HCT116 (cell line): ENCODE results near the gene MEGF10. TPM values are rescaled to one million over a fixed set of nuclear protein-coding genes. Genes with fewer than 3 reads are reported as not detected.

Experiments used
- ATAC-seq: fragments of 200-7000 bp; cut with Tn5 transposase; 2 replicates; pipeline ENCODE4 v1.9.1; 2020; ENCODE audit warnings: mild to moderate bottlenecking, moderate library complexity
- BruUV-seq: library from RNA; stranded (reverse); fragments of 400-500 nt; replicated peaks from 2 replicates; lab custom pipeline; 2021; lab: Mats Ljungman, UMichigan
- CTCF ChIA-PET: fragments of 300-600 bp; sonication (Branson Sonifier 250); formaldehyde crosslinking; loops from one replicate; lab custom pipeline; 2021; ENCODE audit warnings: antibody characterized with exemption; lab: Charles Lee
- POLR2A ChIA-PET: fragments of 300-600, 350-600 bp; sonication (Branson Sonifier 250); formaldehyde crosslinking; loops from one replicate; lab custom pipeline; 2021; ENCODE audit warnings: antibody characterized with exemption; lab: Charles Lee
- RAD21 ChIA-PET, 2 experiments: fragments of 300-600 bp; sonication (Branson Sonifier 250); formaldehyde crosslinking; loops; one replicate each; lab custom pipeline; 2023; ENCODE audit warnings: low total read pairs in 2 of 2; ENCODE audit not compliant: uncharacterized antibody in 2 of 2, unreplicated experiment in 2 of 2, low non-redundant PET in 1 of 2; lab: Charles Lee
- DNase-seq: peaks from one replicate; pipeline ENCODE4 v3.0.0-alpha.2; 2010; ENCODE audit warnings: low read depth, low spot score
- H2AFZ ChIP-seq: fragments of 200-600 bp; shearing (Covaris generic), sonication (generic); 2 replicates; pipeline ENCODE4 v1.6.1; 2017; ENCODE audit warnings: low read depth, mixed run types, mixed read lengths, antibody characterized with exemption, low read length; ENCODE audit not compliant: poor library complexity, severe bottlenecking
- H3K27ac ChIP-seq: 2 replicates; pipeline ENCODE4 v1.5.1; 2012; ENCODE audit warnings: low read depth, low read length
- H3K27me3 ChIP-seq: fragments of 200-600 bp; sonication (generic); 2 replicates; pipeline ENCODE4 v1.6.1; 2016; ENCODE audit warnings: mixed run types, low read length, mixed read lengths; ENCODE audit not compliant: insufficient read depth
- H3K36me3 ChIP-seq, 2 experiments: fragments of 200-500 bp in 1 of 2; fragments of 200-600 bp in 1 of 2; sonication (Bioruptor generic) in 1 of 2; sonication (generic) in 1 of 2; 2 replicates each; pipeline versions ENCODE4 v1.5.1 to v1.6.1; 2014 to 2016; ENCODE audit warnings: low read length in 2 of 2, inconsistent platforms in 1 of 2, mixed read lengths in 1 of 2, mixed run types in 1 of 2; ENCODE audit not compliant: insufficient read depth in 2 of 2, control insufficient read depth in 1 of 2
- H3K4me1 ChIP-seq, 2 experiments: fragments of 200-600 bp in 1 of 2; sonication (generic) in 1 of 2; 2 replicates each; pipeline versions ENCODE4 v1.5.1 to v1.6.1; 2012 to 2017; ENCODE audit warnings: low read length in 2 of 2, inconsistent platforms in 1 of 2, mild to moderate bottlenecking in 1 of 2, mixed read lengths in 1 of 2, mixed run types in 1 of 2, moderate library complexity in 1 of 2; ENCODE audit not compliant: insufficient read depth in 2 of 2, control insufficient read depth in 1 of 2
- H3K4me2 ChIP-seq: fragments of 200-600 bp; sonication (generic); 2 replicates; pipeline ENCODE4 v1.6.1; 2017; ENCODE audit warnings: mixed run types, low read length, mixed read lengths
- H3K4me3 ChIP-seq, 2 experiments: fragments of 200-600 bp in 1 of 2; sonication (generic) in 1 of 2; replicated peaks in 1 of 2; 2 replicates each; pipeline ENCODE4 v1.5.1; 2011 to 2016; ENCODE audit warnings: low read length in 2 of 2, control low read depth in 1 of 2, low read depth in 1 of 2, mild to moderate bottlenecking in 1 of 2, mixed read lengths in 1 of 2, mixed run types in 1 of 2
- H3K79me2 ChIP-seq: fragments of 200-600 bp; sonication (generic); 2 replicates; pipeline ENCODE4 v1.6.1; 2017; ENCODE audit warnings: mild to moderate bottlenecking, mixed run types, low read length, moderate library complexity, mixed read lengths; ENCODE audit not compliant: insufficient read depth
- H3K9ac ChIP-seq: fragments of 200-600 bp; sonication (generic); 2 replicates; pipeline ENCODE4 v1.6.1; 2016; ENCODE audit warnings: low read length, mixed read lengths
- H3K9me2 ChIP-seq: fragments of 200-600 bp; sonication (generic), shearing (Covaris generic); 2 replicates; pipeline ENCODE4 v1.6.1; 2017; ENCODE audit warnings: mixed run types, mild to moderate bottlenecking, moderate library complexity; ENCODE audit not compliant: insufficient read depth
- H3K9me3 ChIP-seq, 2 experiments: fragments of 200-500 bp in 1 of 2; fragments of 200-600 bp in 1 of 2; sonication (Bioruptor generic) in 1 of 2; sonication (generic) in 1 of 2; 2 replicates each; pipeline ENCODE4 v1.6.1; 2014 to 2017; ENCODE audit warnings: low read length in 2 of 2, mixed read lengths in 2 of 2, inconsistent platforms in 1 of 2, low read depth in 1 of 2, mild to moderate bottlenecking in 1 of 2, mixed run types in 1 of 2, moderate library complexity in 1 of 2; ENCODE audit not compliant: control insufficient read depth in 1 of 2, insufficient read depth in 1 of 2
- H4K20me1 ChIP-seq: fragments of 200-600 bp; sonication (generic), shearing (Covaris generic); 2 replicates; pipeline ENCODE4 v1.6.1; 2017; ENCODE audit warnings: mixed run types, mild to moderate bottlenecking, moderate library complexity; ENCODE audit not compliant: insufficient read depth
- CBX3 ChIP-seq: IDR thresholded peaks from 2 replicates; pipeline ENCODE4 v1.6.1; 2012; ENCODE audit warnings: low read depth
- CTCF ChIP-seq, 3 experiments: fragments of 200-600 bp in 1 of 3; sonication (generic) in 1 of 3; IDR thresholded peaks in 2 of 3; conservative IDR thresholded peaks in 1 of 3; 2 replicates each; pipeline ENCODE4 v1.5.1; 2012 to 2017; ENCODE audit warnings: low read depth in 2 of 3, low read length in 2 of 3, antibody characterized with exemption in 1 of 3, borderline replicate concordance in 1 of 3, control low read depth in 1 of 3, mild to moderate bottlenecking in 1 of 3, mixed read lengths in 1 of 3, mixed run types in 1 of 3, moderate library complexity in 1 of 3; ENCODE audit not compliant: insufficient read depth in 1 of 3
- EZH2 ChIP-seq: fragments of 200-600 bp; sonication (generic); IDR thresholded peaks from 2 replicates; pipeline ENCODE4 v1.6.1; 2017; ENCODE audit warnings: antibody characterized with exemption, mixed run types
- FOSL1 ChIP-seq: IDR thresholded peaks from 2 replicates; pipeline ENCODE4 v1.6.1; 2012; ENCODE audit warnings: low read depth
- MAX ChIP-seq: IDR thresholded peaks from 2 replicates; pipeline ENCODE4 v1.6.1; 2012
- POLR2A ChIP-seq: IDR thresholded peaks from 2 replicates; pipeline ENCODE4 v1.7.0; 2011; ENCODE audit warnings: borderline replicate concordance; ENCODE audit not compliant: insufficient read depth, insufficient read length; ENCODE audit errors: extremely low read depth
- POLR2AphosphoS5 ChIP-seq: IDR thresholded peaks from 2 replicates; pipeline ENCODE4 v1.6.1; 2011; ENCODE audit warnings: mild to moderate bottlenecking, low read depth, low read length, moderate library complexity
- REST ChIP-seq: IDR thresholded peaks from 2 replicates; pipeline ENCODE4 v1.6.1; 2012; ENCODE audit warnings: low read depth
- ZNF274 ChIP-seq: fragments of 200-500 bp; sonication (Bioruptor generic); IDR thresholded peaks from 2 replicates; pipeline ENCODE4 v1.6.1; 2014; ENCODE audit warnings: mild to moderate bottlenecking, low read depth, low read length, inconsistent platforms
- intact Hi-C: fragments of 100-400 bp; cut with micrococcal nuclease; formaldehyde crosslinking; loops from 2 replicates; pipeline ENCODE4 v1.10.0; 2022
- total RNA-seq: library from RNA; stranded (reverse); gene quantifications from one replicate; pipeline ENCODE4 v1.2.1, GENCODE V29; 2021; ENCODE audit not compliant: unreplicated experiment

MEGF10 gene
- total RNA-seq, 1 experiment from 2014 or later: 0.02 TPM

GRCh38 chr5:127308945-127309344, 18.3 kb downstream of the MEGF10 start:
- H3K79me2 ChIP-seq: no peaks in the 10 kb centered on the region
- H3K27me3 ChIP-seq: no peaks in the 10 kb centered on the region
- no TSS peak for BruUV-seq
- no peak overlapping the region for H3K4me3 ChIP-seq
- no peaks in the 10 kb centered on the region for H4K20me1 ChIP-seq
- ChIA-PET POLR2A (no interaction called here), CTCF (no interaction called here), RAD21 (no interaction called here)
- TF ChIP-seq MAX (no peak), POLR2AphosphoS5 (no peak), REST (no peak), CTCF (IDR thresholded peaks at IDR 0.05 in 2 of 3, conservative IDR thresholded peaks at IDR 0.05 in 1 of 3; ENCODE audit: borderline replicate concordance in 1 of 3, insufficient read depth in 1 of 3, low read depth in 2 of 3, low read length in 2 of 3) (no peak), ZNF274 (no peak), EZH2 (no peak), FOSL1 (no peak), CBX3 (no peak), POLR2A (no peak)
- H3K9ac ChIP-seq: no peak overlapping the region
- H2AFZ ChIP-seq: no peak overlapping the region
- intact Hi-C loops: no loop called here
- no peaks in the 10 kb centered on the region for H3K36me3 ChIP-seq
- H3K4me1 ChIP-seq: no peaks in the 10 kb centered on the region
- H3K9me2 ChIP-seq: no peaks in the 10 kb centered on the region
- H3K4me2 ChIP-seq: no peak overlapping the region
- ATAC-seq (no peak), DNase-seq (no peak)
- H3K9me3 ChIP-seq: no peaks in the 10 kb centered on the region
- H3K27ac ChIP-seq: no peak overlapping the region
